ENCODE data around the gene KAT6B. TPM values are rescaled to one million over a fixed set of nuclear protein-coding genes. Genes with fewer than 3 reads are reported as not detected.

KAT6B gene
- polyA plus RNA-seq, 1 donor from 2014 or later: 11.5 TPM

- H4K20me1 ChIP-seq (ENCODE audit: insufficient read depth): no peaks in the 10 kb centered on the region
- H3K9me2 ChIP-seq (ENCODE audit: insufficient read depth, low read length): no peaks in the 10 kb centered on the region
- H3K4me3 ChIP-seq (ENCODE audit: low read length): no peak overlapping the region
- no peak overlapping the region for H3K27ac ChIP-seq (ENCODE audit: low read length)
- peaks cover 2% of the 10 kb centered on the region for H3K36me3 ChIP-seq (ENCODE audit: insufficient read depth, low read length)
- TF ChIP-seq, protein P1, sequence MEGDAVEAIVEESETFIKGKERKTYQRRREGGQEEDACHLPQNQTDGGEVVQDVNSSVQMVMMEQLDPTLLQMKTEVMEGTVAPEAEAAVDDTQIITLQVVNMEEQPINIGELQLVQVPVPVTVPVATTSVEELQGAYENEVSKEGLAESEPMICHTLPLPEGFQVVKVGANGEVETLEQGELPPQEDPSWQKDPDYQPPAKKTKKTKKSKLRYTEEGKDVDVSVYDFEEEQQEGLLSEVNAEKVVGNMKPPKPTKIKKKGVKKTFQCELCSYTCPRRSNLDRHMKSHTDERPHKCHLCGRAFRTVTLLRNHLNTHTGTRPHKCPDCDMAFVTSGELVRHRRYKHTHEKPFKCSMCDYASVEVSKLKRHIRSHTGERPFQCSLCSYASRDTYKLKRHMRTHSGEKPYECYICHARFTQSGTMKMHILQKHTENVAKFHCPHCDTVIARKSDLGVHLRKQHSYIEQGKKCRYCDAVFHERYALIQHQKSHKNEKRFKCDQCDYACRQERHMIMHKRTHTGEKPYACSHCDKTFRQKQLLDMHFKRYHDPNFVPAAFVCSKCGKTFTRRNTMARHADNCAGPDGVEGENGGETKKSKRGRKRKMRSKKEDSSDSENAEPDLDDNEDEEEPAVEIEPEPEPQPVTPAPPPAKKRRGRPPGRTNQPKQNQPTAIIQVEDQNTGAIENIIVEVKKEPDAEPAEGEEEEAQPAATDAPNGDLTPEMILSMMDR (IDR thresholded peaks at IDR 0.05; ENCODE audit: poor library complexity, severe bottlenecking): no peak
- no peak for TF ChIP-seq RAD21 (conservative IDR thresholded peaks at IDR 0.05)
- TF ChIP-seq TAF1 (IDR thresholded peaks at IDR 0.05; ENCODE audit: low read depth): no peak
- H3K9ac ChIP-seq (ENCODE audit: low read length): no peak overlapping the region
- H3F3A ChIP-seq (ENCODE audit: insufficient read depth, low read length, poor library complexity, severe bottlenecking): no peaks in the 10 kb centered on the region
- no peaks in the 10 kb centered on the region for H3K27me3 ChIP-seq (ENCODE audit: insufficient read depth, low read depth, low read length)
- H2AFZ ChIP-seq (ENCODE audit: low read depth, low read length): no peak overlapping the region
- H3K9me3 ChIP-seq (ENCODE audit: low read length): no peaks in the 10 kb centered on the region
- H3K4me2 ChIP-seq (ENCODE audit: low read length): no peak overlapping the region
- H3K79me2 ChIP-seq (replicated peaks; ENCODE audit: insufficient read depth, low read length): no peaks in the 10 kb centered on the region
These were observed 209.7 kb downstream of the KAT6B start for GRCh38 chr10:75035975-75036708.

GRCh38 chr10:75037171-75038153 is 211.1 kb downstream of the KAT6B start:
- TF ChIP-seq SMC3 (conservative IDR thresholded peaks at IDR 0.05; ENCODE audit: poor library complexity): no peak
- TF ChIP-seq, protein P1 (IDR thresholded peaks at IDR 0.05; ENCODE audit: poor library complexity, severe bottlenecking): no peak
- TF ChIP-seq TAF1 (IDR thresholded peaks at IDR 0.05; ENCODE audit: low read depth): no peak
- no peak for TF ChIP-seq EP300 (conservative IDR thresholded peaks at IDR 0.05; ENCODE audit: poor library complexity, severe bottlenecking)
- no peak for TF ChIP-seq RAD21 (conservative IDR thresholded peaks at IDR 0.05)
- no peak for TF ChIP-seq POLR2AphosphoS5 (IDR thresholded peaks at IDR 0.05)
- no peak for TF ChIP-seq EZH2 (IDR thresholded peaks at IDR 0.05; ENCODE audit: borderline replicate concordance, insufficient read depth, low read length, poor library complexity, severe bottlenecking)
- TF ChIP-seq, protein P2, sequence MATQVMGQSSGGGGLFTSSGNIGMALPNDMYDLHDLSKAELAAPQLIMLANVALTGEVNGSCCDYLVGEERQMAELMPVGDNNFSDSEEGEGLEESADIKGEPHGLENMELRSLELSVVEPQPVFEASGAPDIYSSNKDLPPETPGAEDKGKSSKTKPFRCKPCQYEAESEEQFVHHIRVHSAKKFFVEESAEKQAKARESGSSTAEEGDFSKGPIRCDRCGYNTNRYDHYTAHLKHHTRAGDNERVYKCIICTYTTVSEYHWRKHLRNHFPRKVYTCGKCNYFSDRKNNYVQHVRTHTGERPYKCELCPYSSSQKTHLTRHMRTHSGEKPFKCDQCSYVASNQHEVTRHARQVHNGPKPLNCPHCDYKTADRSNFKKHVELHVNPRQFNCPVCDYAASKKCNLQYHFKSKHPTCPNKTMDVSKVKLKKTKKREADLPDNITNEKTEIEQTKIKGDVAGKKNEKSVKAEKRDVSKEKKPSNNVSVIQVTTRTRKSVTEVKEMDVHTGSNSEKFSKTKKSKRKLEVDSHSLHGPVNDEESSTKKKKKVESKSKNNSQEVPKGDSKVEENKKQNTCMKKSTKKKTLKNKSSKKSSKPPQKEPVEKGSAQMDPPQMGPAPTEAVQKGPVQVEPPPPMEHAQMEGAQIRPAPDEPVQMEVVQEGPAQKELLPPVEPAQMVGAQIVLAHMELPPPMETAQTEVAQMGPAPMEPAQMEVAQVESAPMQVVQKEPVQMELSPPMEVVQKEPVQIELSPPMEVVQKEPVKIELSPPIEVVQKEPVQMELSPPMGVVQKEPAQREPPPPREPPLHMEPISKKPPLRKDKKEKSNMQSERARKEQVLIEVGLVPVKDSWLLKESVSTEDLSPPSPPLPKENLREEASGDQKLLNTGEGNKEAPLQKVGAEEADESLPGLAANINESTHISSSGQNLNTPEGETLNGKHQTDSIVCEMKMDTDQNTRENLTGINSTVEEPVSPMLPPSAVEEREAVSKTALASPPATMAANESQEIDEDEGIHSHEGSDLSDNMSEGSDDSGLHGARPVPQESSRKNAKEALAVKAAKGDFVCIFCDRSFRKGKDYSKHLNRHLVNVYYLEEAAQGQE (IDR thresholded peaks at IDR 0.05; ENCODE audit: borderline replicate concordance): no peak
- TF ChIP-seq MXI1 (conservative IDR thresholded peaks at IDR 0.05; ENCODE audit: poor library complexity, severe bottlenecking): no peak
- H3K9ac ChIP-seq (ENCODE audit: low read length): no peak overlapping the region
- H3K27ac ChIP-seq (ENCODE audit: low read length): no peak overlapping the region
- no peaks in the 10 kb centered on the region for H4K20me1 ChIP-seq (ENCODE audit: insufficient read depth)
- no peaks in the 10 kb centered on the region for H3K9me3 ChIP-seq (ENCODE audit: low read length)
- no peak overlapping the region for H2AFZ ChIP-seq (ENCODE audit: low read depth, low read length)
- H3K27me3 ChIP-seq (ENCODE audit: insufficient read depth, low read depth, low read length): no peaks in the 10 kb centered on the region
- no peaks in the 10 kb centered on the region for H3K79me2 ChIP-seq (replicated peaks; ENCODE audit: insufficient read depth, low read length)
- no peaks in the 10 kb centered on the region for H3F3A ChIP-seq (ENCODE audit: insufficient read depth, low read length, poor library complexity, severe bottlenecking)
- H3K36me3 ChIP-seq (ENCODE audit: insufficient read depth, low read length): no peaks in the 10 kb centered on the region
- H3K4me2 ChIP-seq (ENCODE audit: low read length): no peak overlapping the region
- H3K4me3 ChIP-seq (ENCODE audit: low read length): no peak overlapping the region
- H3K9me2 ChIP-seq (ENCODE audit: insufficient read depth, low read length): no peaks in the 10 kb centered on the region
